ENCODE results near the gene RHOU. TPM values are rescaled to one million over a fixed set of nuclear protein-coding genes. Genes with fewer than 3 reads are reported as not detected.

The RHOU gene
- total and polyA plus RNA-seq, 2 of the 13 experiments (the other 11 are each of a cell fraction or from before 2014, with no cell fraction given), result 11.9 to 18.5 TPM

GRCh38 chr1:228755800-228756199 is 20.5 kb downstream of the RHOU start (continued):
- TF ChIP-seq, protein P1, sequence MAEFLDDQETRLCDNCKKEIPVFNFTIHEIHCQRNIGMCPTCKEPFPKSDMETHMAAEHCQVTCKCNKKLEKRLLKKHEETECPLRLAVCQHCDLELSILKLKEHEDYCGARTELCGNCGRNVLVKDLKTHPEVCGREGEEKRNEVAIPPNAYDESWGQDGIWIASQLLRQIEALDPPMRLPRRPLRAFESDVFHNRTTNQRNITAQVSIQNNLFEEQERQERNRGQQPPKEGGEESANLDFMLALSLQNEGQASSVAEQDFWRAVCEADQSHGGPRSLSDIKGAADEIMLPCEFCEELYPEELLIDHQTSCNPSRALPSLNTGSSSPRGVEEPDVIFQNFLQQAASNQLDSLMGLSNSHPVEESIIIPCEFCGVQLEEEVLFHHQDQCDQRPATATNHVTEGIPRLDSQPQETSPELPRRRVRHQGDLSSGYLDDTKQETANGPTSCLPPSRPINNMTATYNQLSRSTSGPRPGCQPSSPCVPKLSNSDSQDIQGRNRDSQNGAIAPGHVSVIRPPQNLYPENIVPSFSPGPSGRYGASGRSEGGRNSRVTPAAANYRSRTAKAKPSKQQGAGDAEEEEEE (CRISPR knock-in tag; IDR thresholded peaks at IDR 0.05; ENCODE audit: borderline replicate concordance), result no peak
- TF ChIP-seq SOX5 (CRISPR knock-in tag; IDR thresholded peaks at IDR 0.05; ENCODE audit: borderline replicate concordance) (no peak), SRSF1 (optimal IDR thresholded peaks at IDR 0.05; ENCODE audit: low read depth, low read length) (no peak), ZFP36L2 (CRISPR knock-in tag; IDR thresholded peaks at IDR 0.05) (no peak), BRD4 (CRISPR knock-in tag; IDR thresholded peaks at IDR 0.05) (no peak), MED1 (CRISPR knock-in tag; IDR thresholded peaks at IDR 0.05) (no peak), CREM (IDR thresholded peaks at IDR 0.05) (no peak), CREM (CRISPR knock-in tag; IDR thresholded peaks at IDR 0.05) (no peak)

DNA sequence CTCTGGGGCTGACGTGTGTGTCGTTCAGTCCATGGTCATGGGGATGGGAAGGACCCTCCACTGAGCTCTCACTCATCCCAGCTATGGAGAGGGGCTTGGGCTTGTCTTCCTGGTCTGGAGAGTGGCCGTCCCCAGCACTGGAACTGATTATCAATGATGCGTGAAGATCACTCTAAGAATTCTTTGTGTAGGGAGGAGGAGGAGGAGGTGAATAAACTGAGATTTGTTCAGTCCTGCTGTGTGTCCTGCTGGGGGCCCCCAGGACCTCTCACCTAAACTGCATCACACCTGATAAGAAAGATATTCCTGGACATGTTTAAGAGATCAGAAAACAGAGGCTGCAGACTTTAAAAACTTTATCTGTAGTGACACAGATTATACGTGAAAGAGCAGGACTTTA is 21.2 kb downstream of the RHOU start:
- CTCF ChIA-PET (ENCODE audit: low intra/inter-chr PET ratio, low total read pairs), result no interaction called here
- TF ChIP-seq IRX3 (CRISPR knock-in tag; IDR thresholded peaks at IDR 0.05; ENCODE audit: borderline replicate concordance, low read depth), result no peak
- TF ChIP-seq CBFB (CRISPR knock-in tag; IDR thresholded peaks at IDR 0.05), result no peak
- TF ChIP-seq AGO1 (IDR thresholded peaks at IDR 0.05; ENCODE audit: low read depth, low read length, poor library complexity, severe bottlenecking), result no peak
- no peak for TF ChIP-seq TBX2 (CRISPR knock-in tag; IDR thresholded peaks at IDR 0.05; ENCODE audit: borderline replicate concordance)
- TF ChIP-seq ZNF512 (CRISPR knock-in tag; IDR thresholded peaks at IDR 0.05), result no peak
- no peak for TF ChIP-seq RFX3 (CRISPR knock-in tag; IDR thresholded peaks at IDR 0.05)
- TF ChIP-seq CENPX (CRISPR knock-in tag; IDR thresholded peaks at IDR 0.05), result no peak
- TF ChIP-seq ZNF766 (CRISPR knock-in tag; IDR thresholded peaks at IDR 0.05; ENCODE audit: borderline replicate concordance), result no peak
- TF ChIP-seq CCAR2 (optimal IDR thresholded peaks at IDR 0.05; ENCODE audit: low read depth, low read length), result no peak
- TF ChIP-seq BRD4 (CRISPR knock-in tag; IDR thresholded peaks at IDR 0.05), result no peak
- TF ChIP-seq, protein P2, sequence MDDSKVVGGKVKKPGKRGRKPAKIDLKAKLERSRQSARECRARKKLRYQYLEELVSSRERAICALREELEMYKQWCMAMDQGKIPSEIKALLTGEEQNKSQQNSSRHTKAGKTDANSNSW (CRISPR knock-in tag; IDR thresholded peaks at IDR 0.05; ENCODE audit: borderline replicate concordance), result no peak
- no peak for TF ChIP-seq MTF1 (CRISPR knock-in tag; IDR thresholded peaks at IDR 0.05)

More for the DNA sequence above, 21.2 kb downstream of the RHOU start:
- Histone ChIP-seq H4K20me1 (ENCODE audit: insufficient read depth, low read length) (no peaks in the 10 kb centered on the region), H3K9ac (ENCODE audit: insufficient read depth, low read depth, low read length) (no peak overlapping the region), H3K36me3 (replicated peaks in 1 of 2; ENCODE audit: control insufficient read depth in 1 of 2, insufficient read depth in 2 of 2, low read length in 2 of 2) (no peaks in the 10 kb centered on the region), H3K9me3 (ENCODE audit: low read length) (no peaks in the 10 kb centered on the region), H3K27me3 (ENCODE audit: control insufficient read depth in 1 of 2, insufficient read depth in 2 of 2, low read length in 2 of 2) (peaks cover 4 to 14% of the 10 kb centered on the region in 2 experiments; a peak in 4 of 5 replicates), H3K4me1 (ENCODE audit: insufficient read depth, low read length) (peaks cover 47% of the 10 kb centered on the region), H3K27ac (ENCODE audit: extremely low read length, insufficient read depth, low read length) (no peak overlapping the region), H3K79me2 (ENCODE audit: insufficient read depth, low read length) (no peaks in the 10 kb centered on the region), H3K4me2 (ENCODE audit: low read depth, low read length) (no peak overlapping the region), H3K4me3 (replicated peaks in 1 of 3; ENCODE audit: insufficient read depth in 1 of 3, low read depth in 2 of 3, low read length in 3 of 3) (no peak overlapping the region), H2AFZ (ENCODE audit: low read length) (no peak overlapping the region)
- POLR2A ChIA-PET, result no interaction called here
- FAIRE-seq (no peak), DNase-seq (ENCODE audit: low spot score) (no peak), ATAC-seq (no peak)
- WGBS (ENCODE audit: low lambda C conversion rate), result 34% methylated on average over 5 of the region's 5 CpGs
- in situ Hi-C loops (cut with HindIII; ENCODE audit: extremely low pct_ligation_motif_present, low pct_unique_long_range_greater_than_20kb) (no loop called here), intact Hi-C loops (cut with micrococcal nuclease; ENCODE audit: unreplicated experiment) (no loop called here)
- no TSS peak for BruUV-seq (replicated peaks)

Measured in HepG2 (cell line).